ENCODE results near the gene FBXL5.

FBXL5 gene

DNA sequence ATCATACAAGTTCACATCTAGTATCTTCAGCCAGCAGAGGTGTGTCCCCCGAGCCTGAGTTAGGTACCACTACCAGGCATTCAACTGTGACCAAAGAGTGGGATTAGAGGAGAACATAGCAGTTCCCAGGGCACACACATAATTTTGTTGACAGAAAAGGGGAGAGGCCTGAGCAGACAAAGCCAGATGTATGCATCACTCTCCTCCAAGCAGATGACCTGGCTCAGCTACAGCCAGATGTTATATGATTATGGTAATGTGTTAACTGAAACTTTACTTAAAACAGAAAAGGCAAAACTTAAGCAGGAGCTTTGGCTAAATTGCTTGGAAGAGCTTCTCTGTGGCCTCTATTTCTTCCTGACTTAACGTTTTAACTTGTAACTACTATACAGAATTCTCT lies 96.6 kb downstream of the FBXL5 start:
- no peak overlapping the region for H3K4me3 ChIP-seq (ENCODE audit: insufficient read length, low read depth)
- H3K4me1 ChIP-seq (ENCODE audit: insufficient read depth, insufficient read length), result no peaks in the 10 kb centered on the region
- no peaks in the 10 kb centered on the region for H3K27me3 ChIP-seq (ENCODE audit: insufficient read depth, insufficient read length)
- H3K9me3 ChIP-seq (ENCODE audit: insufficient read depth, low read length), result no peaks in the 10 kb centered on the region
- no peak overlapping the region for H3K9ac ChIP-seq (ENCODE audit: insufficient read length, low read depth)
- TF ChIP-seq YY1 (IDR thresholded peaks at IDR 0.05; ENCODE audit: insufficient read depth, insufficient read length), result no peak
- no peak for TF ChIP-seq SUZ12 (IDR thresholded peaks at IDR 0.05; ENCODE audit: extremely low read depth, insufficient read depth, insufficient read length)
- TF ChIP-seq ZNF274 (IDR thresholded peaks at IDR 0.05; ENCODE audit: low read depth, low read length), result no peak
- peaks cover 52% of the 10 kb centered on the region for H3K36me3 ChIP-seq (ENCODE audit: insufficient read depth, insufficient read length, low read length)
- DNase-seq (ENCODE audit: low read depth, low spot score), result no peak

GRCh38 chr4:15557786-15558550 lies 97.2 kb downstream of the FBXL5 start:
- H3K9me3 ChIP-seq (ENCODE audit: insufficient read depth, low read length), result no peaks in the 10 kb centered on the region
- no peak for DNase-seq (ENCODE audit: low read depth, low spot score)

GRCh38 chr4:15556511-15557092 lies 98.6 kb downstream of the FBXL5 start:
- H3K36me3 ChIP-seq (ENCODE audit: insufficient read depth, insufficient read length, low read length), result peaks cover 44% of the 10 kb centered on the region

More at GRCh38 chr4:15557786-15558550, 97.2 kb downstream of the FBXL5 start:
- Histone ChIP-seq H3K4me3 (ENCODE audit: insufficient read length, low read depth) (no peak overlapping the region), H3K27me3 (ENCODE audit: insufficient read depth, insufficient read length) (no peaks in the 10 kb centered on the region), H3K9ac (ENCODE audit: insufficient read length, low read depth) (no peak overlapping the region), H3K4me1 (ENCODE audit: insufficient read depth, insufficient read length) (no peaks in the 10 kb centered on the region), H3K36me3 (ENCODE audit: insufficient read depth, insufficient read length, low read length) (peaks cover 51% of the 10 kb centered on the region)
- TF ChIP-seq SUZ12 (IDR thresholded peaks at IDR 0.05; ENCODE audit: extremely low read depth, insufficient read depth, insufficient read length), result no peak
- TF ChIP-seq YY1 (IDR thresholded peaks at IDR 0.05; ENCODE audit: insufficient read depth, insufficient read length), result no peak
- TF ChIP-seq ZNF274 (IDR thresholded peaks at IDR 0.05; ENCODE audit: low read depth, low read length), result no peak

More at GRCh38 chr4:15556511-15557092, 98.6 kb downstream of the FBXL5 start:
- TF ChIP-seq ZNF274 (IDR thresholded peaks at IDR 0.05; ENCODE audit: low read depth, low read length), result no peak
- no peak for TF ChIP-seq SUZ12 (IDR thresholded peaks at IDR 0.05; ENCODE audit: extremely low read depth, insufficient read depth, insufficient read length)
- no peak for TF ChIP-seq YY1 (IDR thresholded peaks at IDR 0.05; ENCODE audit: insufficient read depth, insufficient read length)
- Histone ChIP-seq H3K9me3 (ENCODE audit: insufficient read depth, low read length) (no peaks in the 10 kb centered on the region), H3K9ac (ENCODE audit: insufficient read length, low read depth) (no peak overlapping the region), H3K4me3 (ENCODE audit: insufficient read length, low read depth) (no peak overlapping the region), H3K27me3 (ENCODE audit: insufficient read depth, insufficient read length) (no peaks in the 10 kb centered on the region), H3K4me1 (ENCODE audit: insufficient read depth, insufficient read length) (no peaks in the 10 kb centered on the region)
- DNase-seq (ENCODE audit: low read depth, low spot score), result no peak
